Activated B cell treated with CpG ODN at 0.5 μM for 24 hours (primary cell): ENCODE measurements around the gene IGF2R. TPM values are rescaled to one million over a fixed set of nuclear protein-coding genes. Genes with fewer than 3 reads are reported as not detected.
"Not testable (repeated sequence)": the region's sequence is repeated elsewhere in the genome, so short reads cannot be mapped to it uniquely, and the experiment has no call there.

Experiments used
- ATAC-seq: fragments of 200-7000 bp; cut with Tn5 transposase; one replicate; pipeline ENCODE4 v1.10.0; 2021; ENCODE audit warnings: low read depth, mild to moderate bottlenecking, moderate library complexity
- CTCF ChIA-PET: fragments of 350-600 bp; sonication (Branson Sonifier 250); formaldehyde crosslinking; loops from one replicate; lab custom pipeline; 2021; ENCODE audit warnings: antibody characterized with exemption; lab: Charles Lee
- POLR2A ChIA-PET: fragments of 350-600 bp; sonication (Branson Sonifier 250); formaldehyde crosslinking; loops from one replicate; lab custom pipeline; 2021; ENCODE audit warnings: antibody characterized with exemption; lab: Charles Lee
- DNase-seq: peaks from one replicate; pipeline ENCODE4 v3.0.0; 2022
- H3K27ac Mint-ChIP-seq: one replicate; pipeline ENCODE4 v1.8.0; 2020; ENCODE audit warnings: mixed read lengths
- H3K27me3 Mint-ChIP-seq: one replicate; pipeline ENCODE4 v1.8.0; 2021; ENCODE audit warnings: mixed read lengths
- H3K36me3 Mint-ChIP-seq: one replicate; pipeline ENCODE4 v1.8.0; 2021; ENCODE audit warnings: low read depth, mixed read lengths
- H3K4me1 Mint-ChIP-seq: one replicate; pipeline ENCODE4 v1.8.0; 2021; ENCODE audit warnings: mixed read lengths
- H3K4me3 Mint-ChIP-seq: one replicate; pipeline ENCODE4 v1.8.0; 2020; ENCODE audit warnings: mild to moderate bottlenecking, mixed read lengths
- H3K9me3 Mint-ChIP-seq: one replicate; pipeline ENCODE4 v1.8.0; 2020; ENCODE audit warnings: mixed read lengths
- intact Hi-C: fragments of 100-400 bp; cut with micrococcal nuclease; formaldehyde crosslinking; loops from one replicate; pipeline ENCODE4 v1.15.1; 2024
- total RNA-seq: library from RNA; stranded (reverse); gene quantifications from 2 replicates; pipeline ENCODE4 v1.2.3, GENCODE V29; 2022
- TF ChIP-seq, protein P1 (sequence below): fragments of 200-600 bp; IDR thresholded peaks from one replicate; pipeline ENCODE4 v1.8.0; 2022; ENCODE audit warnings: antibody characterized with exemption, mild to moderate bottlenecking

IGF2R gene
- total RNA-seq, 1 donor from 2014 or later: 79.5 TPM

DNA sequence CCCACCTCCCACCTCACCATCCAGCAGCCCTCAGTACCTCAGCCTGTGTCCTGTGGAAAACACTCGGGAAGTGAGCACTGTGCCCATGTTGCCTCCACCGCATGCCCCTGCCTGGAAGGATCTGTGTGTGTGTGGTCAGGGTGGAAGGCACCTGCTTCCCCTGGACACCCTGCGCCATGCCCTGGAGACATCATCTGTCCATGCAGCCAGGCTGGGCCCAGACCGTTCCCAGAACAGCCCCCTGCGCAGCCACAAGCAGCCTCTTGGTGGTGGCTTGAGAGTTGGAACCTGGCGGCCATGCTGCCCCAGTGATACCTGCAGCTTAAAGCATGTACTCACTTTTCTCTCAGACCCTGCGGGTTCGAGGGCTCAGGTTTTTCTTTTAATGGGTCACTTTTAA, 117.9 kb downstream of the IGF2R start:
- no peaks in the 10 kb centered on the region for H3K4me1 Mint-ChIP-seq
- ATAC-seq: no peak
- no peak for DNase-seq
- TF ChIP-seq, protein P1, sequence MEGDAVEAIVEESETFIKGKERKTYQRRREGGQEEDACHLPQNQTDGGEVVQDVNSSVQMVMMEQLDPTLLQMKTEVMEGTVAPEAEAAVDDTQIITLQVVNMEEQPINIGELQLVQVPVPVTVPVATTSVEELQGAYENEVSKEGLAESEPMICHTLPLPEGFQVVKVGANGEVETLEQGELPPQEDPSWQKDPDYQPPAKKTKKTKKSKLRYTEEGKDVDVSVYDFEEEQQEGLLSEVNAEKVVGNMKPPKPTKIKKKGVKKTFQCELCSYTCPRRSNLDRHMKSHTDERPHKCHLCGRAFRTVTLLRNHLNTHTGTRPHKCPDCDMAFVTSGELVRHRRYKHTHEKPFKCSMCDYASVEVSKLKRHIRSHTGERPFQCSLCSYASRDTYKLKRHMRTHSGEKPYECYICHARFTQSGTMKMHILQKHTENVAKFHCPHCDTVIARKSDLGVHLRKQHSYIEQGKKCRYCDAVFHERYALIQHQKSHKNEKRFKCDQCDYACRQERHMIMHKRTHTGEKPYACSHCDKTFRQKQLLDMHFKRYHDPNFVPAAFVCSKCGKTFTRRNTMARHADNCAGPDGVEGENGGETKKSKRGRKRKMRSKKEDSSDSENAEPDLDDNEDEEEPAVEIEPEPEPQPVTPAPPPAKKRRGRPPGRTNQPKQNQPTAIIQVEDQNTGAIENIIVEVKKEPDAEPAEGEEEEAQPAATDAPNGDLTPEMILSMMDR: no peak
- H3K27ac Mint-ChIP-seq: no peak overlapping the region
- CTCF ChIA-PET: no interaction called here
- no peaks in the 10 kb centered on the region for H3K9me3 Mint-ChIP-seq
- H3K36me3 Mint-ChIP-seq: peaks cover 90% of the 10 kb centered on the region
- H3K27me3 Mint-ChIP-seq: no peaks in the 10 kb centered on the region
- no peak overlapping the region for H3K4me3 Mint-ChIP-seq
- POLR2A ChIA-PET: no interaction called here
- intact Hi-C loops: no loop called here

DNA sequence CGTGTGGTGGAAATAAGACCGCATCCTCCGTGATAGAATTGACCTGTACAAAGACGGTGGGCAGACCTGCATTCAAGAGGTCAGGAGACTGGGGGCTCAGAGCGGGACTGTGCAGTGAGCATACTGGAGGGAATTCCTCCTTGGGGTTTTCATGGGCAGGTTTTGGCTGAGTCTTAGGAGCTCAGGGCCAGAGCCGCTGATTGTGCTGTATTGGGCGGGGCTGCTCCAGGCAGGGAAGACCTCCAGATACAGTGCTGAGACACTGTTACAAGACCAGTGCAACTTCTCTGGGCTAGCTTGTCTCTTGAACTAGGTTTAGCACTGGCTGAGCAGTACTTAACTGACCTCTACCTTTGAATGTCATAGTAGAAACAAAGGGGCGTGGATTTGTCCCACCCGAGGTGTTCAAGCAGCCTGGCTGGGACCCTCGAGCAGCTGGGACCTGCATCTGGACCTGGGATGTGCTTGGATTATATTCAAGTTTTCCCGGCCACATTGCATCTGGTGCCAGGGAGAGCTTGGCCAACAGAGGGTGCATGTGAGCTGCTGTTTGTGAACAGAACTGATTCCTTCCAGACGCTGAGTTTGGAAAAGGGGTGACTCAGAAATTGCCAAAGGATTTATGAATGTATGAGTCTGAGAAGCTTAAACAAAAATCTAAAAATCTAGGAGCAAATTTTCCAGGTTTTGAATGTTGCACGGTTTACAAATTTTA, 119.3 kb downstream of the IGF2R start:
- Mint-ChIP-seq H3K4me3 (no peak overlapping the region), H3K36me3 (peaks cover 88% of the 10 kb centered on the region), H3K4me1 (no peaks in the 10 kb centered on the region), H3K27me3 (no peaks in the 10 kb centered on the region), H3K9me3 (no peaks in the 10 kb centered on the region), H3K27ac (no peak overlapping the region)
- ChIA-PET CTCF (interaction anchor here (0.8 to 2.0 kb wide), 3 partner anchors 12 to 225 kb away, joined by 4 to 6 read pairs (median 4); no protein-coding TSS in a partner anchor), POLR2A (no interaction called here)
- TF ChIP-seq, protein P1: no peak
- no peak for ATAC-seq
- intact Hi-C loops: no loop called here
- no peak for DNase-seq

DNA sequence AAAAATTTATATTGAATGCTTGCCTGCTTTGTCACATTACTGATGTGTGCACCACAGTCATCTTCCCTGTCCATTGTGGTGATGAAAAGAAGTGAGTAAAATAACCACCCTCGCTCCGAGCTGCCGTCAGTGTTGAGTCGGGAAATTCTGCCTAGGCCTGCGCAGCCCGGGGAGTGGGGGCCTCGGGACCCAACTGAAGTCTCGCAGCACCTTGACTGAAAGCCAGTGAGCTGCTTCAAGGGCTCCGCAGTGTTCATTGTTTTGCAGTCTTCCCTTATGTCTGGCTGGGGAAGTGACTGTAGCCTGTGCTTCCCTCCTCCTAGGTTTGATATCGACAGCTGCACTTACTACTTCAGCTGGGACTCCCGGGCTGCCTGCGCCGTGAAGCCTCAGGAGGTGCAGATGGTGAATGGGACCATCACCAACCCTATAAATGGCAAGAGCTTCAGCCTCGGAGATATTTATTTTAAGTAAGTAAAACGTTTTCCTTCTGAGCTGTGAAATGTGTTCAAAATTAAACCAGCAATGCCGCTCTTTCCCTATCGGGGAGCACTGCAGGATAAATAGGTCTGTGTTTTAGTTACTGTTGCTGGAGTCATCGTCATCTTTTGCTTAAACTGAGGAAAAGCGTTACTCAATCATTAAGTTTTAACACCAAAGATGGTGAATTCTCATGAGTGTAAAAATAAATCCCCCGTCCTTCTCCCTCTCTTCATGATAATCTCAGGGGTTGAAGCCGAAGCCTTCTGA, 120.1 kb downstream of the IGF2R start:
- ATAC-seq: no peak
- Mint-ChIP-seq H3K4me3 (no peak overlapping the region), H3K9me3 (no peaks in the 10 kb centered on the region), H3K27ac (no peak overlapping the region), H3K4me1 (no peaks in the 10 kb centered on the region), H3K27me3 (no peaks in the 10 kb centered on the region), H3K36me3 (peaks cover 88% of the 10 kb centered on the region)
- POLR2A ChIA-PET: no interaction called here
- CTCF ChIA-PET: interaction anchor here (0.9 to 2.0 kb wide), 2 partner anchors 12 to 225 kb away, joined by 4 to 6 read pairs; no protein-coding TSS in a partner anchor
- no peak for DNase-seq
- TF ChIP-seq, protein P1: no peak
- intact Hi-C loops: no loop called here

DNA sequence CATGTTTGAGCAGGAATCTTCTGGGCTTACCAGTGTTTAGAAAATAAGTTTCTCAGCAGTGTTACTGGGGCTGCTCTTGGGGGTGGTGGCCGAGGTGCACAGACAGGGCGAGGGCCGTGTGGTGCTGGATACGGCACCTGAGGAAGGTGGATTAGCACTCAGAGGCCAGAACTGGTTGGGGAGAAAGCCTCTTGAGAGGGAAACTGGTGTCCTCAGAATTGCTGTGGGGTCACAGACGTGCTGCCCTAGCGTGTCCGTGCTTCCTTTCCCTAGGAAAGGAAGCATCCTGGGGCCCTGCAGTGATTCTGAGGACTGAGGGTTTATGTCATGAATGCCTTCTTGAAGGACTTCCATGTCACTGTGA, 120.6 kb downstream of the IGF2R start:
- H3K27me3 Mint-ChIP-seq: no peaks in the 10 kb centered on the region
- CTCF ChIA-PET: interaction anchor here (2.0 kb wide), 1 partner anchor 226 kb away, joined by 6 read pairs; no protein-coding TSS in a partner anchor

DNA sequence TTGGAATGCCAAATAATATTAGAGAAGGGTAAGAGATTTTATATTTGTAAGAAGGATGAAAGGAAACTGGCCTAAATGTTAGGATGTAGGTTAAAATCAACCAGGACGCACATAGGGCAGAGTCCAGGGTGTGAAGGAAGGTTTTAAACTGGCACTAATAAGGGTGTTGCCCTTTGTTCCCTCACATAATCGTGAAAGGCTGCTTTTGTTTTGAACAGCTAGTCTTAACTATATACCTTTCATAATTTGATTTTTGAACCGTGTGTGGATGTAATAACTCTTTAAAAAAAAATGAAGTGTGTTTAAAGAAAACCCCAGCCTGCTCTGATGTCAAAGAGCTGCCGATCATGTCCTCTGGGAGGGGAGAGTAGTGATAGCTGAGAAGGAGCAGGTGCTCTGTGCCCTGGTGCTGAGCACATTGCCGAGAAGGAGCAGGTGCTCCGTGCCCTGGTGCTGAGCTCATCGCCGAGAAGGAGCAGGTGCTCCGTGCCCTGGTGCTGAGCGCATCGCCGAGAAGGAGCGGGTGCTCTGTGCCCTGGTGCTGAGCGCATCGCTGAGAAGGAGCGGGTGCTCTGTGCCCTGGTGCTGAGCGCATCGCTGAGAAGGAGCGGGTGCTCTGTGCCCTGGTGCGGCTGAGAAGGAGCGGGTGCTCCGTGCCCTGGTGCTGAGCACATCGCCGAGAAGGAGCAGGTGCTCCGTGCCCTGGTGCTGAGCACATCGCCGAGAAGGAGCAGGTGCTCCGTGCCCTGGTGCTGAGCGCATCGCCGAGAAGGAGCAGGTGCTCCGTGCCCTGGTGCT, 121.8 kb downstream of the IGF2R start:
- H3K4me1 Mint-ChIP-seq, H3K27me3 Mint-ChIP-seq, CTCF ChIA-PET, H3K9me3 Mint-ChIP-seq, H3K4me3 Mint-ChIP-seq, H3K27ac Mint-ChIP-seq, POLR2A ChIA-PET, intact Hi-C loops, ATAC-seq, DNase-seq: not testable (repeated sequence)
- peaks cover 86% of the 10 kb centered on the region for H3K36me3 Mint-ChIP-seq

More for the DNA sequence above, 120.6 kb downstream of the IGF2R start:
- Mint-ChIP-seq H3K9me3 (no peaks in the 10 kb centered on the region), H3K4me3 (no peak overlapping the region), H3K4me1 (no peaks in the 10 kb centered on the region), H3K36me3 (peaks cover 88% of the 10 kb centered on the region), H3K27ac (no peak overlapping the region)
- TF ChIP-seq, protein P1: no peak
- ATAC-seq (no peak), DNase-seq (no peak)
- intact Hi-C loops: no loop called here
- POLR2A ChIA-PET: no interaction called here

DNA sequence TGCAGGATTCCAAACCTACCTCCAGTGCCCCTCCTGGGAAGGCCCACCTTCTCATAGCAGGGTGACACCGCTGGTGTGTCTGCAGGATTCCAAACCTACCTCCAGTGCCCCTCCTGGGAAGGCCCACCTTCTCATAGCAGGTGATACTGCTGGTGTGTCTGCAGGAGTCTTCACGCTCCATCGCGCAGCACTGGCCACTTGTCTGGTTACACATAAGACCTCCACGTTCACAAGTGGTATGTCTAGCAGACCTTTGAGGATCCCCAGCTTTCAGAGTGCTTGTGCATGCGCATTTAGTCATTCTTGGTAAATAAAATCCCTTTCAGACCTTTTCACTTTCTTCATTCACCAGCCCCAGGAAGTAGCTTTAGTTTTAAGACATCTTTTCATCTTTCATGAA, 123.3 kb downstream of the IGF2R start:
- peaks cover 87% of the 10 kb centered on the region for H3K36me3 Mint-ChIP-seq
- ATAC-seq, POLR2A ChIA-PET, H3K9me3 Mint-ChIP-seq, DNase-seq, H3K27ac Mint-ChIP-seq, intact Hi-C loops, H3K4me3 Mint-ChIP-seq, H3K4me1 Mint-ChIP-seq, H3K27me3 Mint-ChIP-seq: not testable (repeated sequence)
- CTCF ChIA-PET: interaction anchor here (0.6 kb wide), 1 partner anchor 141 kb away, joined by 4 read pairs; no protein-coding TSS in a partner anchor
